Fibroblast of lung (primary cell): Measurements from ENCODE around the gene TMEM135. TPM values are rescaled to one million over a fixed set of nuclear protein-coding genes. Genes with fewer than 3 reads are reported as not detected.

Experiments
- DNase-seq, 2 donors: peaks; one replicate each; pipeline versions ENCODE4 v3.0.0 to v3.0.0-alpha.2; 2010; ENCODE audit warnings: low read depth in 2 of 2
- H2AFZ ChIP-seq: 2 replicates; pipeline ENCODE4 v1.5.1; 2012; ENCODE audit warnings: low read length, control low read depth, inconsistent platforms
- H3K27ac ChIP-seq: 2 replicates; pipeline ENCODE4 v1.5.1; 2011; ENCODE audit warnings: low read length, control low read depth; ENCODE audit not compliant: insufficient read depth
- H3K27me3 ChIP-seq: 2 replicates; pipeline ENCODE4 v1.5.1; 2011; ENCODE audit warnings: mild to moderate bottlenecking, low read length; ENCODE audit not compliant: control insufficient read depth, insufficient read depth
- H3K36me3 ChIP-seq: 2 replicates; pipeline ENCODE4 v1.5.1; 2011; ENCODE audit warnings: low read length; ENCODE audit not compliant: control insufficient read depth, insufficient read depth
- H3K4me1 ChIP-seq: 2 replicates; pipeline ENCODE4 v1.5.1; 2011; ENCODE audit warnings: low read length; ENCODE audit not compliant: control insufficient read depth, insufficient read depth; ENCODE audit errors: extremely low read depth
- H3K4me2 ChIP-seq: 2 replicates; pipeline ENCODE4 v1.5.1; 2011; ENCODE audit warnings: low read length, control low read depth; ENCODE audit not compliant: insufficient read depth; ENCODE audit errors: extremely low read depth
- H3K4me3 ChIP-seq, 4 experiments: fragments of 200-600 bp in 1 of 4; sonication (generic) in 1 of 4; replicated peaks in 1 of 4; 2 replicates each; pipeline ENCODE4 v1.5.1; 2011 to 2016; ENCODE audit warnings: low read length in 4 of 4, low read depth in 3 of 4, mild to moderate bottlenecking in 3 of 4, control low read depth in 2 of 4, inconsistent platforms in 1 of 4, mixed read lengths in 1 of 4; ENCODE audit not compliant: insufficient read depth in 1 of 4; ENCODE audit errors: control extremely low read depth in 1 of 4
- H3K79me2 ChIP-seq: 2 replicates; pipeline ENCODE4 v1.5.1; 2012; ENCODE audit warnings: mild to moderate bottlenecking, low read length, inconsistent platforms; ENCODE audit not compliant: control insufficient read depth, insufficient read depth
- H3K9ac ChIP-seq: 2 replicates; pipeline ENCODE4 v1.5.1; 2011; ENCODE audit warnings: mild to moderate bottlenecking, low read length, control low read depth; ENCODE audit not compliant: insufficient read depth
- H3K9me3 ChIP-seq: 2 replicates; pipeline ENCODE4 v1.5.1; 2012; ENCODE audit warnings: low read depth, low read length; ENCODE audit not compliant: control insufficient read depth, insufficient read depth
- H4K20me1 ChIP-seq: 2 replicates; pipeline ENCODE4 v1.5.1; 2011; ENCODE audit warnings: low read length; ENCODE audit not compliant: control insufficient read depth, insufficient read depth; ENCODE audit errors: extremely low read depth
- CTCF ChIP-seq, 2 donors: IDR thresholded peaks in 1 of 2; conservative IDR thresholded peaks in 1 of 2; 1 replicate in 1 of 2; 2 replicates in 1 of 2; pipeline ENCODE4 v1.5.1; 2011 to 2012; ENCODE audit warnings: low read length in 2 of 2, control low read depth in 1 of 2, inconsistent platforms in 1 of 2, low read depth in 1 of 2, mild to moderate bottlenecking in 1 of 2
- EZH2 ChIP-seq: IDR thresholded peaks from 2 replicates; pipeline ENCODE4 v1.5.1; 2012; ENCODE audit warnings: low read length, control low read depth, mild to moderate bottlenecking; ENCODE audit errors: missing control alignments
- polyA plus RNA-seq, 2 donors: library from polyadenylated mRNA; depleted of rRNA in 1 of 2; stranded (reverse) in 1 of 2; unstranded in 1 of 2; fragments of >200 nt; gene quantifications; 2 replicates each; pipeline ENCODE4 v1.2.1, GENCODE V29; 2011 to 2012; ENCODE audit warnings: missing spikeins in 1 of 2
- total RNA-seq: library from RNA; depleted of rRNA; stranded (reverse); fragments of >200 nt; gene quantifications from 2 replicates; pipeline ENCODE4 v1.2.1, GENCODE V29; 2014

The TMEM135 gene
- total and polyA plus RNA-seq, 2 donors (not counting 1 experiment from before 2014, with no cell fraction given), result 17.3 to 20.6 TPM

DNA sequence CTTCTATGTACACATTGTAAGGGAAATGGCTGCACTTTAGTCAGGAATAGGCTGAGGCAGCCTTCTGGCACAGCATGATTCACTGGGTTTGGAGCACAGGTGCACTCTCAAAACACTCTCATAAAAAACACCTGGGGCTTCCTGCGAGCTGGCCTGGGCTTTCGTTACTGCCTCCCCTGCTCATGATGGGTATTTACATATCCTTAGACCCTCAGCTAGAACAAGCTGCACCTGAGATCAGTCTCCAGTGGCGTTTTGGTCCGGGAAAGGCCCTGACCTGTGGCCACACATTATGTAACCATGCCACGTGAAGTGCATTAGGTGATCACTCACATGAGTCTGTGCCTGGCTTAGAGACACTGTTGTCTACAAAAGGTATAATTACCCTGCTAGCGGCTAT lies 321.7 kb downstream of the TMEM135 start:
- H3K4me3 ChIP-seq, result no peak overlapping the region

DNA sequence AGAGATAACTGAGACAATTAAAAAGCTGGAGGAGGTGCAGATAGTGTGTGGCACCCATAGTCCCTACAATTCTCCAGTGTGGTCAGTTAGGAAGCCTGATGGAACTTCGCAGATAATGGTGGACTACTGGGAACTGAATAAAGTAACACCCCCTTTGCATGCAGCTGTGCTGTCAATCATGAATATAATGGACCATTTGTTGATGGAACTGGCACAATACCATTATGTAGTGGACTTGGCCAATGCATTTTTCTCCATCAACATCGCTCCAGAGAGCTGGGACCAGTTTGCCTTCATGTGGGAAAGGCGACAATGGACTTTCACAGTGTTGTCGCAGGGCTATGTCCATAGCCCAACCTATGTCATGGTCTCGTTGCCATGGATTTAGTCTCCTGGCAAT lies 324.2 kb downstream of the TMEM135 start:
- Histone ChIP-seq H3K4me1 (no peaks in the 10 kb centered on the region), H3K9ac (no peak overlapping the region), H3K4me2 (no peak overlapping the region), H3K4me3 (no peak overlapping the region), H3K27me3 (no peaks in the 10 kb centered on the region), H4K20me1 (no peaks in the 10 kb centered on the region), H2AFZ (no peak overlapping the region), H3K27ac (no peak overlapping the region), H3K79me2 (no peaks in the 10 kb centered on the region), H3K36me3 (no peaks in the 10 kb centered on the region), H3K9me3 (no peaks in the 10 kb centered on the region)
- TF ChIP-seq EZH2, result no peak
- TF ChIP-seq CTCF (conservative IDR thresholded peaks at IDR 0.05 in 1 of 2, IDR thresholded peaks at IDR 0.05 in 1 of 2; ENCODE audit: low read depth in 1 of 2, low read length in 2 of 2), result no peak
- no peak for DNase-seq

More for the DNA sequence above, 321.7 kb downstream of the TMEM135 start:
- no peak overlapping the region for H2AFZ ChIP-seq
- H3K9me3 ChIP-seq, result no peaks in the 10 kb centered on the region
- no peak overlapping the region for H3K9ac ChIP-seq
- no peak overlapping the region for H3K4me2 ChIP-seq
- DNase-seq, result no peak
- no peaks in the 10 kb centered on the region for H3K27me3 ChIP-seq
- no peak overlapping the region for H3K27ac ChIP-seq
- no peaks in the 10 kb centered on the region for H3K79me2 ChIP-seq
- no peak for TF ChIP-seq CTCF (conservative IDR thresholded peaks at IDR 0.05 in 1 of 2, IDR thresholded peaks at IDR 0.05 in 1 of 2; ENCODE audit: low read depth in 1 of 2, low read length in 2 of 2)
- no peak for TF ChIP-seq EZH2
- no peaks in the 10 kb centered on the region for H3K36me3 ChIP-seq
- H4K20me1 ChIP-seq, result no peaks in the 10 kb centered on the region
- no peaks in the 10 kb centered on the region for H3K4me1 ChIP-seq

DNA sequence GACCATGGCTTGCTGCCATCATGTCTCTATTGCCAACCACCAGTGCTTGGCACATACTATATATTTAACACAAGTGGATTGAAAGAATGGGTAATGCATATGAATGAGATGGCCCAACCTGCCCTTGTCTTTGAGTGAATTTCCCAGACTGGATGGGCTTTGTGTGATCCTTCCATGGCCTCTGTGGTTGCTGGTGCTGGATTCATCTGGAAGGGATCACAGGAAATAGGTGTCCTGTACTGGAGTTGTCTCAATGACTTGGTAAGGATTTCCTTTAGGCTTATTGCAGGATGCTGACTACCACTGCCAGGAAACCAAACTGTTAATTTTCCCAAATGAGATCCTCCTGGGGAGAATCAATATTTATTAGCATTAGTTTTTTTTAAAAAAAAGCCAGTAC lies 328.6 kb downstream of the TMEM135 start:
- peaks cover 2% of the 10 kb centered on the region for H3K27me3 ChIP-seq
- no peak overlapping the region for H3K9ac ChIP-seq
- no peaks in the 10 kb centered on the region for H3K9me3 ChIP-seq
- H3K4me3 ChIP-seq, result no peak overlapping the region
- H4K20me1 ChIP-seq, result no peaks in the 10 kb centered on the region
- DNase-seq, result no peak
- H2AFZ ChIP-seq, result no peak overlapping the region
- H3K4me1 ChIP-seq, result no peaks in the 10 kb centered on the region
- H3K79me2 ChIP-seq, result no peaks in the 10 kb centered on the region
- no peak for TF ChIP-seq EZH2
- H3K36me3 ChIP-seq, result no peaks in the 10 kb centered on the region
- H3K4me2 ChIP-seq, result no peak overlapping the region
- no peak overlapping the region for H3K27ac ChIP-seq
